CMK (cell line): Measurements from ENCODE around the gene ELMO1.

ENCODE experiments used
- DNase-seq: peaks from one replicate; pipeline ENCODE4 v3.0.0-alpha.2; 2010; ENCODE audit warnings: low read depth

ELMO1 gene

GRCh38 chr7:37344886-37345579 is 103.6 kb downstream of the ELMO1 start:
- no peak for DNase-seq

- DNase-seq = no peak
These were observed 105.8 kb downstream of the ELMO1 start for GRCh38 chr7:37342688-37343471.

- no peak for DNase-seq
These were observed 106.4 kb downstream of the ELMO1 start for GRCh38 chr7:37342176-37342687.

- no peak for DNase-seq
These were observed 107.5 kb downstream of the ELMO1 start for GRCh38 chr7:37341033-37341630.

- DNase-seq = no peak
These were observed 109.7 kb downstream of the ELMO1 start for GRCh38 chr7:37338966-37339365.

- no peak for DNase-seq
These were observed 111.1 kb downstream of the ELMO1 start for GRCh38 chr7:37337522-37337921.

- no peak for DNase-seq
These were observed 112.4 kb downstream of the ELMO1 start for GRCh38 chr7:37336259-37336658.

- no peak for DNase-seq
These were observed 115.6 kb downstream of the ELMO1 start for GRCh38 chr7:37333075-37333474.

- no peak for DNase-seq
These were observed 116.2 kb downstream of the ELMO1 start for GRCh38 chr7:37332243-37333016.

- DNase-seq = no peak
These were observed 117.9 kb downstream of the ELMO1 start for GRCh38 chr7:37330775-37331174.

GRCh38 chr7:37329940-37330339 is 118.7 kb downstream of the ELMO1 start:
- no peak for DNase-seq

GRCh38 chr7:37327288-37327687 is 121.4 kb downstream of the ELMO1 start:
- DNase-seq = no peak

GRCh38 chr7:37323966-37324365 is 124.7 kb downstream of the ELMO1 start:
- no peak for DNase-seq

- DNase-seq = no peak
These were observed 125.8 kb downstream of the ELMO1 start for GRCh38 chr7:37322831-37323230.

- DNase-seq = no peak
These were observed 127.7 kb downstream of the ELMO1 start for GRCh38 chr7:37320848-37321468.

GRCh38 chr7:37320140-37320847 is 128.4 kb downstream of the ELMO1 start:
- no peak for DNase-seq

GRCh38 chr7:37318541-37318940 is 130.1 kb downstream of the ELMO1 start:
- DNase-seq = no peak

- no peak for DNase-seq
These were observed 132.6 kb downstream of the ELMO1 start for GRCh38 chr7:37315772-37316715.

- no peak for DNase-seq
These were observed 136.1 kb downstream of the ELMO1 start for GRCh38 chr7:37312608-37313007.

- no peak for DNase-seq
These were observed 137.3 kb downstream of the ELMO1 start for GRCh38 chr7:37311355-37311754.
